GM10248 (cell line): ENCODE data around the gene BATF3.

Experiments
- CTCF ChIA-PET: fragments of 300-600 bp; sonication (Branson Sonifier 250); formaldehyde crosslinking; extraction: SDS; loops from one replicate; lab custom pipeline; 2021; ENCODE audit warnings: antibody characterized with exemption; lab: Yijun Ruan, JAX
- POLR2A ChIA-PET: fragments of 350-650 bp; sonication (Branson Sonifier 250); formaldehyde crosslinking; extraction: SDS; loops from one replicate; lab custom pipeline; 2020; ENCODE audit warnings: antibody characterized with exemption; lab: Yijun Ruan, JAX
- DNase-seq: peaks from one replicate; pipeline ENCODE4 v3.0.0; 2012; ENCODE audit errors: extremely low spot score
- CTCF ChIP-seq: IDR thresholded peaks from 2 replicates; pipeline ENCODE4 v1.5.1; 2012; ENCODE audit warnings: mild to moderate bottlenecking, low read depth; ENCODE audit errors: extremely low read depth, missing control alignments, control extremely low read depth

The BATF3 gene

GRCh38 chr1:212699625-212700222 is at the start of gene BATF3:
Gene BATF3 (minus strand): TSS chr1:212699840. CDS start chr1:212699762, 78 bp downstream.
- POLR2A ChIA-PET: no interaction called here

GRCh38 chr1:212746546-212746945 is 46.9 kb upstream of the BATF3 start:
- CTCF ChIA-PET: interaction anchor here (0.8 to 2.3 kb wide), 10 partner anchors 9 to 291 kb away, joined by 3 to 9 read pairs (median 4); no protein-coding TSS in a partner anchor
- POLR2A ChIA-PET: no interaction called here
- DNase-seq: no peak
- TF ChIP-seq CTCF: no peak

More at GRCh38 chr1:212699625-212700222, at the start of gene BATF3:
- CTCF ChIA-PET: interaction anchor here (0.8 to 3.7 kb wide), 8 partner anchors 13 to 222 kb away, joined by 3 to 23 read pairs (median 6); no protein-coding TSS in a partner anchor
- DNase-seq: no peak
- TF ChIP-seq CTCF: no peak

- DNase-seq: no peak
- ChIA-PET POLR2A (no interaction called here), CTCF (interaction anchor here (1.2 to 1.4 kb wide), 3 partner anchors 14 to 80 kb away, joined by 3 to 5 read pairs (median 4); no protein-coding TSS in a partner anchor)
- TF ChIP-seq CTCF: no peak
Measured at GRCh38 chr1:212745303-212745702, 45.7 kb upstream of the BATF3 start.

GRCh38 chr1:212743901-212744475 is 44.3 kb upstream of the BATF3 start:
- POLR2A ChIA-PET: no interaction called here
- TF ChIP-seq CTCF: no peak
- no peak for DNase-seq
- CTCF ChIA-PET: interaction anchor here (0.6 to 1.7 kb wide), 6 partner anchors 13 to 196 kb away, joined by 3 to 5 read pairs (median 3); no protein-coding TSS in a partner anchor

- no peak for TF ChIP-seq CTCF
- ChIA-PET CTCF (interaction anchor here (1.5 to 2.6 kb wide), 3 partner anchors 11 to 22 kb away, joined by 3 to 17 read pairs (median 6); no protein-coding TSS in a partner anchor), POLR2A (no interaction called here)
- no peak for DNase-seq
Measured at GRCh38 chr1:212738330-212738729, 38.7 kb upstream of the BATF3 start.

- ChIA-PET POLR2A (no interaction called here), CTCF (interaction anchor here (1.0 to 2.6 kb wide), 7 partner anchors 10 to 48 kb away, joined by 3 to 17 read pairs (median 5); no protein-coding TSS in a partner anchor)
- TF ChIP-seq CTCF: no peak
- no peak for DNase-seq
Measured at GRCh38 chr1:212737559-212737958, 37.9 kb upstream of the BATF3 start.
